Neuronal stem cell (in vitro differentiated cells): ENCODE results near the gene IMMP2L.

Experiments used
- DNase-seq: peaks from one replicate; pipeline ENCODE4 v3.0.0-alpha.2; 2013; ENCODE audit warnings: low spot score
- H2AFZ ChIP-seq: one replicate; pipeline ENCODE4 v1.6.1; 2013; ENCODE audit warnings: mild to moderate bottlenecking, low read length, inconsistent platforms
- H2AK5ac ChIP-seq: 2 replicates; pipeline ENCODE4 v1.6.1; 2013; ENCODE audit warnings: low read depth, mild to moderate bottlenecking, inconsistent platforms, low read length, moderate library complexity, mixed read lengths
- H2BK120ac ChIP-seq: 2 replicates; pipeline ENCODE4 v1.6.1; 2013; ENCODE audit warnings: low read depth, mild to moderate bottlenecking, inconsistent platforms, low read length, moderate library complexity, mixed read lengths
- H2BK12ac ChIP-seq: one replicate; pipeline ENCODE4 v1.6.1; 2013; ENCODE audit warnings: low read length, inconsistent platforms
- H2BK15ac ChIP-seq: 2 replicates; pipeline ENCODE4 v1.6.1; 2013; ENCODE audit warnings: mild to moderate bottlenecking, low read length, inconsistent platforms, mixed read lengths
- H2BK5ac ChIP-seq: one replicate; pipeline ENCODE4 v1.6.1; 2013; ENCODE audit warnings: inconsistent platforms, mild to moderate bottlenecking, low read length, moderate library complexity
- H3K14ac ChIP-seq: one replicate; pipeline ENCODE4 v1.6.1; 2013; ENCODE audit warnings: low read length, inconsistent platforms
- H3K18ac ChIP-seq: 2 replicates; pipeline ENCODE4 v1.6.1; 2013; ENCODE audit warnings: low read length, inconsistent platforms
- H3K23ac ChIP-seq: 2 replicates; pipeline ENCODE4 v1.6.1; 2013; ENCODE audit warnings: low read depth, mild to moderate bottlenecking, mixed read lengths, low read length, inconsistent platforms; ENCODE audit not compliant: poor library complexity
- H3K27ac ChIP-seq: replicated peaks from 3 replicates; pipeline ENCODE4 v1.5.1; 2013; ENCODE audit warnings: low read length, inconsistent platforms
- H3K27me3 ChIP-seq, 3 experiments: 2 replicates each; pipeline ENCODE4 v1.6.1; 2013; ENCODE audit warnings: low read length in 3 of 3, mild to moderate bottlenecking in 2 of 3, inconsistent platforms in 1 of 3, low read depth in 1 of 3, mixed read lengths in 1 of 3, moderate library complexity in 1 of 3; ENCODE audit not compliant: control insufficient read depth in 3 of 3, insufficient read depth in 3 of 3
- H3K36me3 ChIP-seq, 2 donors: replicated peaks in 1 of 2; 2 replicates each; pipeline ENCODE4 v1.6.1; 2013; ENCODE audit warnings: low read length in 2 of 2; ENCODE audit not compliant: control insufficient read depth in 2 of 2, insufficient read depth in 2 of 2
- H3K4ac ChIP-seq: 2 replicates; pipeline ENCODE4 v1.6.1; 2013; ENCODE audit warnings: inconsistent platforms, mild to moderate bottlenecking, low read length, moderate library complexity
- H3K4me1 ChIP-seq, 2 donors: 1 replicate in 1 of 2; 2 replicates in 1 of 2; pipeline ENCODE4 v1.6.1; 2013; ENCODE audit warnings: low read length in 2 of 2, low read depth in 1 of 2; ENCODE audit not compliant: control insufficient read depth in 2 of 2, insufficient read depth in 1 of 2
- H3K4me2 ChIP-seq: one replicate; pipeline ENCODE4 v1.6.1; 2013; ENCODE audit warnings: mild to moderate bottlenecking, low read length, inconsistent platforms; ENCODE audit not compliant: insufficient read depth, poor library complexity, severe bottlenecking
- H3K4me3 ChIP-seq, 2 donors: 2 replicates each; pipeline ENCODE4 v1.5.1; 2013; ENCODE audit warnings: low read length in 2 of 2, mild to moderate bottlenecking in 2 of 2, inconsistent platforms in 1 of 2, moderate library complexity in 1 of 2
- H3K79me1 ChIP-seq: one replicate; pipeline ENCODE4 v1.6.1; 2013; ENCODE audit warnings: low read depth, mild to moderate bottlenecking, inconsistent platforms, low read length, moderate library complexity
- H3K9ac ChIP-seq: one replicate; pipeline ENCODE4 v1.6.1; 2013; ENCODE audit warnings: mild to moderate bottlenecking, low read depth, low read length, inconsistent platforms; ENCODE audit not compliant: poor library complexity
- H3K9me3 ChIP-seq, 2 donors: replicated peaks in 1 of 2; 2 replicates each; pipeline versions ENCODE3 to v1.6.1; 2013; ENCODE audit warnings: low read length in 2 of 2, mild to moderate bottlenecking in 2 of 2, inconsistent platforms in 1 of 2, low read depth in 1 of 2, mixed read lengths in 1 of 2, moderate library complexity in 1 of 2; ENCODE audit not compliant: control insufficient read depth in 2 of 2, insufficient read depth in 1 of 2
- H4K8ac ChIP-seq: one replicate; pipeline ENCODE4 v1.6.1; 2013; ENCODE audit warnings: low read depth, mild to moderate bottlenecking, inconsistent platforms, low read length, moderate library complexity
- H4K91ac ChIP-seq: one replicate; pipeline ENCODE4 v1.6.1; 2013; ENCODE audit warnings: low read length, low read depth, mild to moderate bottlenecking, inconsistent platforms; ENCODE audit not compliant: poor library complexity
- WGBS, 2 donors: extraction: QIAGEN DNeasy Blood & Tissue Kit; methylation state at CpG; one replicate each; pipeline ENCODE4 v1.1.7; 2013; ENCODE audit warnings: missing lambda C conversion rate in 2 of 2, mixed read lengths in 1 of 2; ENCODE audit not compliant: insufficient read length in 2 of 2, insufficient replicate concordance in 1 of 2; ENCODE audit errors: extremely low coverage in 2 of 2; 5-methylcytosine and 5-hydroxymethylcytosine counted together

Gene IMMP2L

GRCh38 chr7:110774071-110774470, 788.2 kb downstream of the IMMP2L start:
- Histone ChIP-seq H3K79me1 (no peaks in the 10 kb centered on the region), H4K91ac (no peak overlapping the region), H3K14ac (no peak overlapping the region), H3K4me3 (no peak overlapping the region), H2BK15ac (no peak overlapping the region), H3K9ac (no peak overlapping the region), H3K18ac (no peak overlapping the region), H2BK5ac (no peak overlapping the region), H2AFZ (no peak overlapping the region), H2AK5ac (no peak overlapping the region), H4K8ac (no peak overlapping the region), H3K4me2 (no peak overlapping the region), H3K4ac (no peak overlapping the region), H3K4me1 (no peaks in the 10 kb centered on the region), H3K36me3 (no peaks in the 10 kb centered on the region), H3K9me3 (no peaks in the 10 kb centered on the region), H3K23ac (no peak overlapping the region), H3K27ac (no peak overlapping the region), H2BK12ac (no peak overlapping the region), H2BK120ac (no peak overlapping the region), H3K27me3 (no peaks in the 10 kb centered on the region)
- no CpG with 5 or more reads among the region's 1 CpG for WGBS, 2 donors
- DNase-seq, result no peak

GRCh38 chr7:110772615-110773014, 789.7 kb downstream of the IMMP2L start:
- H2BK12ac ChIP-seq, result no peak overlapping the region
- no peak overlapping the region for H2BK5ac ChIP-seq
- no peaks in the 10 kb centered on the region for H3K27me3 ChIP-seq
- H3K9ac ChIP-seq, result no peak overlapping the region
- no peak overlapping the region for H3K14ac ChIP-seq
- H3K4ac ChIP-seq, result no peak overlapping the region
- no peak overlapping the region for H3K18ac ChIP-seq
- no peak overlapping the region for H3K27ac ChIP-seq
- H3K9me3 ChIP-seq, result no peaks in the 10 kb centered on the region
- H4K8ac ChIP-seq, result no peak overlapping the region
- H3K23ac ChIP-seq, result no peak overlapping the region
- H3K4me3 ChIP-seq, result no peak overlapping the region
- no peak overlapping the region for H2BK120ac ChIP-seq
- H3K4me1 ChIP-seq, result no peaks in the 10 kb centered on the region
- H2AFZ ChIP-seq, result no peak overlapping the region
- H3K4me2 ChIP-seq, result no peak overlapping the region
- H2AK5ac ChIP-seq, result no peak overlapping the region
- H3K36me3 ChIP-seq, result no peaks in the 10 kb centered on the region
- H3K79me1 ChIP-seq, result no peaks in the 10 kb centered on the region
- no peak for DNase-seq
- H2BK15ac ChIP-seq, result no peak overlapping the region
- H4K91ac ChIP-seq, result no peak overlapping the region
- no CpG with 5 or more reads among the region's 3 CpGs for WGBS, 2 donors

DNA sequence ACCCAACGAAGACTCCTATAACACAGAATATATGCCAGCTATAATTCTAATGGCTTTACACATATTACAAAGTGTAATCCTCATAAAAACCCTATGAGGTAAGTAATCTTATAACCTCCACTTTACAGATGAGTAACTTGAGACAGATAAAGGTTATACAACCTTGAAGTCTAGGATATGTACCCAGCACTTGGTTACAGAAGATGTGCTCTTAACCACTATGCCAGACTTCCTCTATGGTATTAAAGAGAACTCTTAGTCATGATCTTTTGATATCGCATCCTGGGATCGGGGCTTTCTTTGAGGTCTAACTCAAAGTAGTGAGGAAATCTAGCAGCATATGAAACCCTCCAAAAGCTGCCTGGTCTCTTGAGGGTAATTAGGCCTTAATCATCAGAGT, 790.6 kb downstream of the IMMP2L start:
- H3K4me2 ChIP-seq, result no peak overlapping the region
- no peaks in the 10 kb centered on the region for H3K4me1 ChIP-seq
- H4K91ac ChIP-seq, result no peak overlapping the region
- no peak overlapping the region for H2BK120ac ChIP-seq
- H3K4ac ChIP-seq, result no peak overlapping the region
- H3K9me3 ChIP-seq, result no peaks in the 10 kb centered on the region
- H3K27ac ChIP-seq, result no peak overlapping the region
- no peak for DNase-seq
- no peaks in the 10 kb centered on the region for H3K27me3 ChIP-seq
- H2BK5ac ChIP-seq, result no peak overlapping the region
- no peak overlapping the region for H3K14ac ChIP-seq
- H3K36me3 ChIP-seq, result no peaks in the 10 kb centered on the region
- no peak overlapping the region for H2BK12ac ChIP-seq
- no peak overlapping the region for H3K18ac ChIP-seq
- H4K8ac ChIP-seq, result no peak overlapping the region
- no peak overlapping the region for H2AK5ac ChIP-seq
- no peak overlapping the region for H2BK15ac ChIP-seq
- H3K23ac ChIP-seq, result no peak overlapping the region
- no peak overlapping the region for H2AFZ ChIP-seq
- no peak overlapping the region for H3K9ac ChIP-seq
- WGBS, 2 donors, result no CpG with 5 or more reads among the region's 3 CpGs
- no peaks in the 10 kb centered on the region for H3K79me1 ChIP-seq
- no peak overlapping the region for H3K4me3 ChIP-seq

- no peak for DNase-seq
- H3K79me1 ChIP-seq, result no peaks in the 10 kb centered on the region
- no peaks in the 10 kb centered on the region for H3K4me1 ChIP-seq
- no peak overlapping the region for H4K91ac ChIP-seq
- no peaks in the 10 kb centered on the region for H3K36me3 ChIP-seq
- H3K4ac ChIP-seq, result no peak overlapping the region
- no peak overlapping the region for H3K4me2 ChIP-seq
- no peak overlapping the region for H2AFZ ChIP-seq
- no peak overlapping the region for H2BK12ac ChIP-seq
- no peak overlapping the region for H2BK120ac ChIP-seq
- H2AK5ac ChIP-seq, result no peak overlapping the region
- H3K14ac ChIP-seq, result no peak overlapping the region
- no peak overlapping the region for H3K23ac ChIP-seq
- H3K18ac ChIP-seq, result no peak overlapping the region
- no peaks in the 10 kb centered on the region for H3K27me3 ChIP-seq
- no peak overlapping the region for H2BK15ac ChIP-seq
- no peak overlapping the region for H3K9ac ChIP-seq
- H3K9me3 ChIP-seq, result no peaks in the 10 kb centered on the region
- no peak overlapping the region for H2BK5ac ChIP-seq
- H3K27ac ChIP-seq, result no peak overlapping the region
- no CpG with 5 or more reads among the region's 3 CpGs for WGBS, 2 donors
- no peak overlapping the region for H3K4me3 ChIP-seq
- H4K8ac ChIP-seq, result no peak overlapping the region
Observed at GRCh38 chr7:110767550-110768110, 794.7 kb downstream of the IMMP2L start.
